Measurements from ENCODE around the gene TRMT1. TPM values are rescaled to one million over a fixed set of nuclear protein-coding genes. Genes with fewer than 3 reads are reported as not detected.

TRMT1 gene
- total and polyA plus RNA-seq, 2 experiments from 2014 or later: 88.6 to 90.1 TPM

DNA sequence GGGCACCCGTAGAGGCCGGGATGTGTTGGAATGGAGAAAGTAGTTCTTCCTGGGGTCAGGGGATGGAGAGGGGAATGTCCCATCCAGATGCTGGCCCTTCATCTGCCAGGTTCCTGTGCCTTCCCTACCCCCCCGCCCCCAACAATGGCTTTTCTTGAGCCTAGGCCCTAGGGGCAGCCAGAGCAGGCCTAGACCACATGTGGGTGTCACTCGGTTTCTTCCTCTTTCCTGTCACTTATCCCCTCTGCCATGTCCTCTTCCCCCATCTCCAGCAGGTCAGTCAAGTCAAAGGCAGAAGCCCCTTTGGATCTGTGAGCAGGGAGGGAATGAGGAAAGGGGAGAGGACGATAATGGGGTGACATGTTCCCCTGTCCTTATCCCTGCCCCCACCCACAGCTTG, 50.3 kb downstream of the TRMT1 start:
- Histone ChIP-seq H3F3A (replicated peaks; ENCODE audit: low read depth) (0 out of 2 replicates have a peak, but pooled peaks cover 2% of the 10 kb centered on the region), H3K4me2 (no peak overlapping the region), H3K27me3 (ENCODE audit: insufficient read depth) (peaks cover 37% of the 10 kb centered on the region), H3K36me3 (ENCODE audit: insufficient read depth) (no peaks in the 10 kb centered on the region), H3K4me3 (no peak overlapping the region), H3K4me1 (ENCODE audit: insufficient read depth) (peaks cover under 1% of the 10 kb centered on the region; the same call in 1 of the 2 replicates), H3K9me2 (ENCODE audit: insufficient read depth) (no peaks in the 10 kb centered on the region), H3K79me2 (replicated peaks; ENCODE audit: insufficient read depth) (no peaks in the 10 kb centered on the region), H4K20me1 (replicated peaks; ENCODE audit: insufficient read depth) (no peaks in the 10 kb centered on the region), H3K27ac (ENCODE audit: low read depth) (no peak overlapping the region), H2AFZ (no peak overlapping the region)
- Mint-ChIP-seq H3K27ac (no peak overlapping the region), H3K27me3 (ENCODE audit: insufficient read depth, low read depth, poor library complexity) (peaks cover 37% of the 10 kb centered on the region), H3K9me3 (no peaks in the 10 kb centered on the region), H3K4me3 (no peak overlapping the region), H3K36me3 (ENCODE audit: low read depth) (no peaks in the 10 kb centered on the region), H3K4me1 (no peaks in the 10 kb centered on the region)
- no peak for ATAC-seq
- no peak for DNase-seq (ENCODE audit: low spot score)
- TF ChIP-seq EZH2phosphoT487 (IDR thresholded peaks at IDR 0.05; ENCODE audit: unreplicated experiment) (no peak), CREB1 (CRISPR knock-in tag; IDR thresholded peaks at IDR 0.05; ENCODE audit: low read depth) (no peak), REST (IDR thresholded peaks at IDR 0.05; ENCODE audit: unreplicated experiment) (no peak), ZNF114 (CRISPR knock-in tag; IDR thresholded peaks at IDR 0.05) (no peak), NANOG (IDR thresholded peaks at IDR 0.05; ENCODE audit: borderline replicate concordance) (no peak)

DNA sequence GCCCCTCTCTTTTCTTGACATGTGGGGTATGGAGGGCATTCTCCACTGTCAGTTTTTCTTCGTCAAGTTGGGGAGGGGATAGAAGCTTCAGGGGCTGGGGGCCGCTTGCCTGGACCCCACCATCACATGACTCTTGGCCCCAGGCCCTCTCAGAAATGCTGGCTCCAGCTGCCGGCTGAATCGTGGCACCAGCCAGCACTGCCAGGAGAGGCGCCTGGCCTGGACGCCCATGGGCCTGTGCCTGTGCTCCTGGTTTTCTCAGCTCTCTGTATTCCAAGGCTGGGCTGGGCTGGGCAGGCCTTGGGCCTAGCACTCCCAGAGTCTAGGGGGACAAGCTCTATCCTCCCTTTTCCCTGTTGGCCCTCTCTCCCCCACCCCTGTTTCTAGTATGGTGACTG, 52.4 kb downstream of the TRMT1 start:
- no peak overlapping the region for H3K4me2 ChIP-seq
- Mint-ChIP-seq H3K27me3 (ENCODE audit: insufficient read depth, low read depth, poor library complexity) (peaks cover 56% of the 10 kb centered on the region), H3K27ac (no peak overlapping the region), H3K9me3 (no peaks in the 10 kb centered on the region), H3K4me3 (no peak overlapping the region), H3K4me1 (peaks cover 7% of the 10 kb centered on the region), H3K36me3 (ENCODE audit: low read depth) (no peaks in the 10 kb centered on the region; the same call in 2 of the 3 replicates)
- peaks cover 18% of the 10 kb centered on the region for H3K4me1 ChIP-seq (ENCODE audit: insufficient read depth)
- H2AFZ ChIP-seq: no peak overlapping the region
- DNase-seq (ENCODE audit: low spot score): no peak
- no peaks in the 10 kb centered on the region for H3K9me2 ChIP-seq (ENCODE audit: insufficient read depth)
- H4K20me1 ChIP-seq (replicated peaks; ENCODE audit: insufficient read depth): no peaks in the 10 kb centered on the region
- peaks cover 6% of the 10 kb centered on the region; the same call in 1 of the 2 replicates for H3F3A ChIP-seq (replicated peaks; ENCODE audit: low read depth)
- H3K79me2 ChIP-seq (replicated peaks; ENCODE audit: insufficient read depth): no peaks in the 10 kb centered on the region
- no peak for ATAC-seq
- H3K36me3 ChIP-seq (ENCODE audit: insufficient read depth): no peaks in the 10 kb centered on the region
- no peak for TF ChIP-seq EZH2phosphoT487 (IDR thresholded peaks at IDR 0.05; ENCODE audit: unreplicated experiment)
- no peak for TF ChIP-seq EZH2 (IDR thresholded peaks at IDR 0.05; ENCODE audit: low read depth, unreplicated experiment)
- no peak for TF ChIP-seq ETS1 (IDR thresholded peaks at IDR 0.05)
- TF ChIP-seq POLR2AphosphoS5 (IDR thresholded peaks at IDR 0.05; ENCODE audit: low read depth): no peak
- TF ChIP-seq, protein P1, sequence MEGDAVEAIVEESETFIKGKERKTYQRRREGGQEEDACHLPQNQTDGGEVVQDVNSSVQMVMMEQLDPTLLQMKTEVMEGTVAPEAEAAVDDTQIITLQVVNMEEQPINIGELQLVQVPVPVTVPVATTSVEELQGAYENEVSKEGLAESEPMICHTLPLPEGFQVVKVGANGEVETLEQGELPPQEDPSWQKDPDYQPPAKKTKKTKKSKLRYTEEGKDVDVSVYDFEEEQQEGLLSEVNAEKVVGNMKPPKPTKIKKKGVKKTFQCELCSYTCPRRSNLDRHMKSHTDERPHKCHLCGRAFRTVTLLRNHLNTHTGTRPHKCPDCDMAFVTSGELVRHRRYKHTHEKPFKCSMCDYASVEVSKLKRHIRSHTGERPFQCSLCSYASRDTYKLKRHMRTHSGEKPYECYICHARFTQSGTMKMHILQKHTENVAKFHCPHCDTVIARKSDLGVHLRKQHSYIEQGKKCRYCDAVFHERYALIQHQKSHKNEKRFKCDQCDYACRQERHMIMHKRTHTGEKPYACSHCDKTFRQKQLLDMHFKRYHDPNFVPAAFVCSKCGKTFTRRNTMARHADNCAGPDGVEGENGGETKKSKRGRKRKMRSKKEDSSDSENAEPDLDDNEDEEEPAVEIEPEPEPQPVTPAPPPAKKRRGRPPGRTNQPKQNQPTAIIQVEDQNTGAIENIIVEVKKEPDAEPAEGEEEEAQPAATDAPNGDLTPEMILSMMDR (conservative IDR thresholded peaks at IDR 0.05; ENCODE audit: low read depth in 2 of 2): no peak
- no peak for TF ChIP-seq JUNB (IDR thresholded peaks at IDR 0.05; ENCODE audit: unreplicated experiment)
- no peak for TF ChIP-seq ZNF331 (CRISPR knock-in tag; IDR thresholded peaks at IDR 0.05; ENCODE audit: low read depth)
- no peak overlapping the region for H3K27ac ChIP-seq (ENCODE audit: low read depth)
- peaks cover 59% of the 10 kb centered on the region for H3K27me3 ChIP-seq (ENCODE audit: insufficient read depth)
- H3K4me3 ChIP-seq: no peak overlapping the region

Data from GM23338 (cell line).